ENCODE results near the gene PCDHGA5.
"Not testable (repeated sequence)": the region's sequence is repeated elsewhere in the genome, so short reads cannot be mapped to it uniquely, and the experiment has no call there.

The PCDHGA5 gene

DNA sequence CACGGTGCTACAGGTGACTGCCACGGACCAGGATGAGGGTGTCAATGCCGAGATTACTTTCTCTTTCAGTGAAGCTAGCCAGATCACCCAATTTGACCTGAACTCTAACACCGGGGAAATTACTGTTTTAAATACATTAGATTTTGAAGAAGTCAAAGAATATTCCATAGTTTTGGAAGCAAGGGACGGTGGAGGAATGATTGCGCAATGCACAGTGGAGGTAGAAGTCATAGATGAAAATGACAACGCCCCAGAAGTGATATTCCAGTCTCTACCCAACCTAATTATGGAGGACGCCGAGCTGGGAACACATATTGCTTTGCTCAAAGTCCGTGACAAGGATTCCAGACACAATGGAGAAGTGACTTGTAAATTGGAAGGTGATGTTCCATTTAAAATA is 24.7 kb downstream of the PCDHGA5 start:
- no peak for DNase-seq

GRCh38 chr5:141389153-141390042 is 25.4 kb downstream of the PCDHGA5 start:
- DNase-seq, result no peak

DNA sequence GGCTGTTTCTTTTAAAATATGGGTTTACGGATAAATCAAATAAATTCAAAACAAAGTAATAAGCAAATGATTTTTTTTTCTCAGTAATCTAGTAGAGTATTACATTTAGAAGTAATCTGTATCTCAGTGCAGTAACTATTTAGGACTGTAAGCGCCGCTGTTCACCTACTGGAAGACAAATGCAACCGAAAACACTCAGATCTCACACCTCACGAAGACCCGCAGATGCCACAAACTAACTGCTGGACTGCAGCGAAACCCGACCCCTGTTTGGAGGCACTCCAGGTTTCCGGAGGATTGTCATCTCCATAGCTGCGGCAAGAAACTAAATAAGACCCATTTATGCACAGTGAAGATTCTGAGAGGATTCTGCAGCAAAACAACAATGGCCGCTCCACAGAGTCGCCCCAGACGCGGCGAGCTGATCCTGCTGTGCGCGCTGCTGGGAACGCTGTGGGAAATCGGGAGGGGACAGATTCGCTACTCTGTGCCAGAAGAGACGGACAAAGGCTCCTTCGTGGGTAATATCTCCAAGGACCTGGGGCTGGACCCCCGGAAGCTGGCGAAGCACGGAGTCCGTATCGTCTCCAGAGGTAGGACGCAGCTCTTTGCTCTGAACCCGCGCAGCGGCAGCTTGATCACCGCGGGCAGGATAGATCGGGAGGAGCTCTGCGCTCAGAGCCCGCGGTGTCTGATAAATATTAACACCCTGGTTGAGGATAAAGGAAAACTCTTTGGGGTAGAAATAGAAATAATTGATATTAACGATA is 28.7 kb downstream of the PCDHGA5 start, which contains the start of gene PCDHGA8:
TSS of gene PCDHGA8 (plus strand) at position 205 of the 770 bp plus-strand sequence. CDS start at position 386, 181 bp downstream.
- no peak for DNase-seq

- no peak for DNase-seq
Measured at GRCh38 chr5:141393267-141393666, 29.3 kb downstream of the PCDHGA5 start.

- DNase-seq, result not testable (repeated sequence)
Measured at GRCh38 chr5:141394401-141395187, 30.6 kb downstream of the PCDHGA5 start.

DNA sequence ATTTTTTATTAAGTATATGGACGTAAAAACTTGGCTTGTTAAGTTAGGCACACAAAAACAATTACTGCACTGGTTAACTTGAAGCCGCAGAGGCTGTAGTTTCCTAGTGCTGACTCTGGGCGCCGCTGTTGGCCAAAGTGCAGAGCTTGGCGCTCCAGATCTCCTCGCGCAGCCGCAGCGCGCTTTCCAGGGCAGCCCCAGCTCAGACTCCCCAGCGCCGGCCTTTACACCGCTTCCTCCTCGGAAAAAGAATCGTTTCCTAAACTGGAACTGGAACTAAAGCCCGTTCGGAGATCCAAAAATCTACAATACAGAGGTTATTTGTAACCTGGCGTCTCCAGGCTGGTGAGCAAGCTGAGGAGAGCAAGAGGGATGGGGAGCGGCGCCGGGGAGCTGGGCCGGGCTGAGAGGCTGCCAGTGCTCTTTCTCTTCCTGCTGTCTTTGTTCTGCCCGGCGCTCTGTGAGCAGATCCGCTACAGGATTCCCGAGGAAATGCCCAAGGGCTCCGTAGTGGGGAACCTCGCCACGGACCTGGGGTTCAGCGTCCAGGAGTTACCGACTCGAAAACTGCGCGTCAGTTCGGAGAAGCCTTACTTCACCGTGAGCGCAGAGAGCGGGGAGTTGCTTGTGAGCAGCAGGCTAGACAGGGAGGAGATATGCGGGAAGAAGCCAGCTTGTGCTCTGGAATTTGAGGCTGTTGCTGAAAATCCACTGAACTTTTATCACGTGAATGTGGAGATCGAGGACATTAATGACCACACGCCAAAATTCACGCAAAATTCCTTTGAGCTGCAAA is 34.0 kb downstream of the PCDHGA5 start, which contains the start of gene PCDHGB5:
TSS of gene PCDHGB5 (plus strand) at position 192 of the 796 bp plus-strand sequence. CDS start at position 373, 181 bp downstream.
- not testable (repeated sequence) for DNase-seq

GRCh38 chr5:141398608-141399007 is 34.6 kb downstream of the PCDHGA5 start:
- no peak for DNase-seq

DNA sequence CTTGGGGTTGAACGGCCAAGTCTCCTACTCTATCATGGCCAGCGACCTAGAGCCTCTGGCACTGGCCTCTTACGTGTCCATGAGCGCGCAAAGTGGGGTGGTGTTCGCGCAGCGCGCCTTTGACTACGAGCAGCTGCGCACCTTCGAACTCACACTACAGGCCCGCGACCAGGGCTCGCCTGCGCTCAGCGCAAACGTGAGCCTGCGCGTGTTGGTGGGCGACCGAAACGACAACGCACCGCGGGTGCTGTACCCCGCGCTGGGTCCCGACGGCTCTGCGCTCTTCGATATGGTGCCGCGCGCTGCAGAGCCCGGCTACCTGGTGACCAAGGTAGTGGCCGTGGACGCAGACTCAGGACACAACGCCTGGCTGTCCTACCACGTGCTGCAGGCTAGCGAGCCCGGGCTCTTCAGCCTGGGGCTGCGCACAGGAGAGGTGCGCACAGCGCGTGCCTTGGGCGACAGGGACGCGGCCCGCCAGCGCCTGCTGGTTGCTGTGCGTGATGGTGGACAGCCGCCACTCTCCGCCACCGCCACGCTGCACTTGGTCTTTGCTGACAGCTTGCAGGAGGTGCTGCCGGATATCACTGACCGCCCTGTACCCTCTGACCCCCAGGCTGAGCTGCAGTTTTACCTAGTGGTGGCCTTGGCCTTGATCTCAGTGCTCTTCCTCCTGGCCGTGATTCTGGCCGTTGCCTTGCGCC is 35.7 kb downstream of the PCDHGA5 start:
- no peak for DNase-seq

GRCh38 chr5:141402553-141403243 is 38.7 kb downstream of the PCDHGA5 start, which contains the start of gene PCDHGA9:
TSS of gene PCDHGA9 (plus strand) at chr5:141402778. CDS start at chr5:141402953, 175 bp downstream.
- no peak for DNase-seq

DNA sequence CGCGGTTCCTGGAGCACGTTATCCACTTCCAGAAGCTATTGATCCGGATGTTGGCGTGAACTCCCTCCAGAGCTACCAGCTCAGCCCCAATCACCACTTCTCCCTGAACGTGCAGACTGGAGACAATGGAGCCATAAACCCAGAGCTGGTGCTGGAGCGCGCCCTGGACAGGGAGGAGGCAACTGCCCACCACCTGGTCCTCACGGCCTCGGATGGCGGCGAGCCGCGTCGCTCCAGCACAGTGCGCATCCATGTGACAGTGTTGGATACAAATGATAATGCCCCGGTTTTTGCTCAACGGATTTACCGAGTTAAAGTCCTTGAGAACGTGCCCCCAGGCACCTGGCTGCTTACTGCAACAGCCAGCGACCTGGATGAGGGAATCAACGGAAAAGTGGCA is 39.4 kb downstream of the PCDHGA5 start:
- no peak for DNase-seq

GRCh38 chr5:141407790-141408505 is 44.0 kb downstream of the PCDHGA5 start, which contains the start of gene PCDHGB6:
TSS of gene PCDHGB6 (plus strand) at chr5:141408021. CDS start at chr5:141408203, 182 bp downstream.
- not testable (repeated sequence) for DNase-seq

DNA sequence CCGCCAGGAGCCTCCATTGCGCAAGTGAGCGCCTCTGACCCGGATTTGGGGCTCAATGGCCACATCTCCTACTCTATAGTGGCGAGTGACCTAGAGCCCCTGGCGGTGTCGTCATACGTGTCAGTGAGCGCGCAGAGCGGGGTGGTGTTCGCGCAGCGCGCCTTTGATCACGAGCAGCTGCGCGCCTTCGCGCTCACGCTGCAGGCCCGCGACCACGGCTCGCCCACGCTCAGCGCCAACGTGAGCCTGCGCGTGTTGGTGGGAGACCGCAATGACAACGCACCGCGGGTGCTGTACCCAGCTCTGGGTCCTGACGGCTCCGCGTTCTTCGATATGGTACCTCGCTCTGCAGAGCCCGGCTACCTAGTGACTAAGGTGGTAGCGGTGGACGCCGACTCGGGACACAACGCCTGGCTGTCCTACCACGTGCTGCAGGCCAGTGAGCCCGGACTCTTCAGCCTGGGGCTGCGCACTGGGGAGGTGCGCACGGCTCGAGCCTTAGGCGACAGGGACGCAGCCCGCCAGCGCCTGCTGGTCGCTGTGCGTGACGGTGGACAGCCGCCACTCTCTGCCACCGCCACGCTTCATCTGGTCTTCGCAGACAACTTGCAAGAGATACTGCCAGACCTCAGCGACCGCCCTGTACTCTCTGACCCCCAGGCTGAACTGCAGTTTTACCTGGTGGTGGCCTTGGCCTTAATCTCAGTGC is 45.8 kb downstream of the PCDHGA5 start:
- DNase-seq, result no peak

DNA sequence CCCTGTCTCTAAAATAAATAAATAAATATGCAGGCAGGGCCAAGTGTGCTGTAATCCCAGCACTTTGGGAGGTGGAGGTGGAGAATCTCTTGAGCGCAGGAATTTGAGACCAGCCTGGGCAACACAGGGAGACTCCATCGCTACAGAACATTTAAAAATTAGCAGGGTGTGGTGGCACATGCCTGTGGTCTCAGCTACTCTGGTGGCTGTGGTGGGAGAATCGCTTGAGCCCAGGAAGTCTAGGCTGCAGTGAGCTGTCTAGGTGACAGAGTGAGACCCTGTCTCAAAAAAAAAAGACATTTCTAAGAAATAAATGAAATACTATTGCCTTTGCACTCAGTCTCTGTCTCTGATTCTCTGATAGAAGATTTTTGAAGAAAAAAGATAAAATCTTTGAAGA is 47.6 kb downstream of the PCDHGA5 start:
- DNase-seq, result no peak

GRCh38 chr5:141412854-141413539 is 49.0 kb downstream of the PCDHGA5 start, which contains the start of gene PCDHGA10:
TSS of gene PCDHGA10 (plus strand) at chr5:141412987. CDS start at chr5:141413176, 189 bp downstream.
- peak; percentile 38 for DNase-seq

GRCh38 chr5:141413540-141414069 is 49.6 kb downstream of the PCDHGA5 start:
- no peak for DNase-seq

DNA sequence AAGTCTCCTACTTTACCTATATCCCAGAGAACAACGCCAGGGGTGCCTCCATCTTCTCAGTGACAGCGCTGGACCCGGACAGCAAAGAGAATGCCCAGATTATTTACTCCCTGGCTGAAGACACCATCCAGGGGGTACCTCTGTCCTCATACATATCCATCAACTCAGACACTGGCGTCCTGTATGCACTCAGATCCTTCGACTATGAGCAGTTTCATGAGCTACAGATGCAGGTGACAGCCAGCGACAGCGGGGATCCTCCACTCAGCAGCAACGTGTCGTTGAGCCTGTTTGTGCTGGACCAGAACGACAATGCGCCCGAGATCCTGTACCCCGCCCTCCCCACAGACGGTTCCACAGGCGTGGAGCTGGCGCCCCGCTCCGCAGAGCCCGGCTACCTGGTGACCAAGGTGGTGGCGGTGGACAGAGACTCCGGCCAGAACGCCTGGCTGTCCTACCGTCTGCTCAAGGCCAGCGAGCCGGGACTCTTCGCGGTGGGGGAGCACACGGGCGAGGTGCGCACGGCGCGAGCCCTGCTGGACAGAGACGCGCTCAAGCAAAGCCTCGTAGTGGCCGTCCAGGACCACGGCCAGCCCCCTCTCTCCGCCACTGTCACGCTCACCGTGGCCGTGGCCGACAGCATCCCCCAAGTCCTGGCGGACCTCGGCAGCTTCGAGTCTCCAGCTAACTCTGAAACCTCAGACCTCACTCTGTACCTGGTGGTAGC is 50.7 kb downstream of the PCDHGA5 start:
- DNase-seq, result not testable (repeated sequence)

GRCh38 chr5:141415275-141415618 is 51.3 kb downstream of the PCDHGA5 start:
- DNase-seq, result not testable (repeated sequence)
